ENCODE data around the gene CNGA3.

CNGA3 gene

GRCh38 chr2:98329549-98329948, 16.7 kb upstream of the CNGA3 start:
- DNase-seq = no peak

GRCh38 chr2:98332989-98333388, 13.3 kb upstream of the CNGA3 start:
- DNase-seq = no peak

GRCh38 chr2:98333922-98334321, 12.3 kb upstream of the CNGA3 start:
- DNase-seq = no peak

GRCh38 chr2:98334439-98335078, 11.7 kb upstream of the CNGA3 start:
- no peak for DNase-seq

- DNase-seq = no peak
Measured at GRCh38 chr2:98335271-98335670, 11.0 kb upstream of the CNGA3 start.

GRCh38 chr2:98341241-98341640, 5.0 kb upstream of the CNGA3 start:
- no peak for DNase-seq

- no peak for DNase-seq
Measured at GRCh38 chr2:98343285-98343684, 3.0 kb upstream of the CNGA3 start.

GRCh38 chr2:98347298-98348065, 1.2 kb downstream of the CNGA3 start:
- DNase-seq = no peak

- no peak for DNase-seq
Measured at GRCh38 chr2:98348066-98348561, 1.9 kb downstream of the CNGA3 start.

- no peak for DNase-seq
Measured at GRCh38 chr2:98350411-98350810, 4.2 kb downstream of the CNGA3 start.

- no peak for DNase-seq
Measured at GRCh38 chr2:98355881-98356280, 9.6 kb downstream of the CNGA3 start.

- no peak for DNase-seq
Measured at GRCh38 chr2:98356729-98357128, 10.5 kb downstream of the CNGA3 start.

GRCh38 chr2:98357849-98358248, 11.6 kb downstream of the CNGA3 start:
- no peak for DNase-seq

- DNase-seq = no peak
Measured at GRCh38 chr2:98359986-98360385, 13.7 kb downstream of the CNGA3 start.

- DNase-seq = no peak
Measured at GRCh38 chr2:98367721-98368120, 21.5 kb downstream of the CNGA3 start.

GRCh38 chr2:98369710-98370239, 23.5 kb downstream of the CNGA3 start:
- no peak for DNase-seq

GRCh38 chr2:98372121-98372520, 25.9 kb downstream of the CNGA3 start:
- DNase-seq = no peak

GRCh38 chr2:98372579-98372978, 26.3 kb downstream of the CNGA3 start:
- DNase-seq = no peak

- no peak for DNase-seq
Measured at GRCh38 chr2:98374286-98374685, 28.0 kb downstream of the CNGA3 start.

- DNase-seq = no peak
Measured at GRCh38 chr2:98374958-98375570, 28.8 kb downstream of the CNGA3 start.

- DNase-seq = no peak
Measured at GRCh38 chr2:98376301-98376910, 30.1 kb downstream of the CNGA3 start.

GRCh38 chr2:98376996-98377395, 30.7 kb downstream of the CNGA3 start:
- no peak for DNase-seq

- DNase-seq = no peak
Measured at GRCh38 chr2:98377544-98377943, 31.3 kb downstream of the CNGA3 start.
